RPMI7951 (cell line): ENCODE measurements around the gene RPL5. TPM values are rescaled to one million over a fixed set of nuclear protein-coding genes. Genes with fewer than 3 reads are reported as not detected.
A peak's percentile ranks its signal among the peaks of the same experiment; 100 is the strongest.

Experiments used
- DNase-seq: peaks from one replicate; pipeline ENCODE4 v3.0.0-alpha.2; 2012; ENCODE audit warnings: low read depth
- total RNA-seq: library from RNA; depleted of rRNA; stranded (reverse); fragments of >200 nt; shearing (Covaris generic); gene quantifications from 2 replicates; pipeline ENCODE4 v1.2.3, GENCODE V29; 2014

Gene RPL5
- total RNA-seq, 1 experiment from 2014 or later = 1,182 TPM

DNA sequence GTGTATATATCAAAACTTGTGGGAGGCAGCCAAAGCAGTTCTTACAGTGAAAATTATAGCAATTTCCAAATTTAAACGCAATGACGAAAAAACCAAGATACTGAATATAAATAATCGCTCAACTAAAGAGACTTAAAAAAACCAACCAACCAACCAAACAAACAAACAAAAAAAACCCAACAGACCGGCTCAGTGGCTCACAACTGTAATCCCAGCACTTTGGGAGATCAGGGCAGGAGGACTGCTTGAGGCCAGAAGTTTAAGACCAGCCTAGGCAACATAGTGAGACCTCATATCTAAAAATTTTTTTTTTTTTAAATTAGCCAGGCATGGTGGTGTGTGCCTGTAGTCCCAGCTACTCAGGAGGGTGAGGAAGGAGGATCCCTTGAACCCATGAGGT is 23.4 kb downstream of the RPL5 start:
- DNase-seq = no peak

DNA sequence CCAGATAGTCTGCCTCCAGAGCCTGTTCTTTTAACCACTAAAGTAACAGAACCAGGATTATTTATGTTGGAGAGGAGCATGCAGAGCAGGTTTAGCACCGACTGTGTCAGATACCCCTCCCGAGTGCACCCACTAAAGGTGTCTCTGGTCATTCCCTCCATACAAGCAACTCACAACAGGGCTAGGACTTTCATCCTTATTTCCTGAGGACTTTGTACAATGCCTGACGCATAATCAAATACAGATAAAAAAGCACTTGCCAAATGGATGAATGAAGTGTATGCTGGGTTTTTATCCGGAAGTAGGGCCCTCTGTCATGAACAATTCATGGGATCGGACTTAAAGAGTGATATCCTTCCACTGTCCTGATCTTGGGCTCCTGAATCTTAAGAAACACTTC is 26.0 kb downstream of the RPL5 start:
- no peak for DNase-seq

DNA sequence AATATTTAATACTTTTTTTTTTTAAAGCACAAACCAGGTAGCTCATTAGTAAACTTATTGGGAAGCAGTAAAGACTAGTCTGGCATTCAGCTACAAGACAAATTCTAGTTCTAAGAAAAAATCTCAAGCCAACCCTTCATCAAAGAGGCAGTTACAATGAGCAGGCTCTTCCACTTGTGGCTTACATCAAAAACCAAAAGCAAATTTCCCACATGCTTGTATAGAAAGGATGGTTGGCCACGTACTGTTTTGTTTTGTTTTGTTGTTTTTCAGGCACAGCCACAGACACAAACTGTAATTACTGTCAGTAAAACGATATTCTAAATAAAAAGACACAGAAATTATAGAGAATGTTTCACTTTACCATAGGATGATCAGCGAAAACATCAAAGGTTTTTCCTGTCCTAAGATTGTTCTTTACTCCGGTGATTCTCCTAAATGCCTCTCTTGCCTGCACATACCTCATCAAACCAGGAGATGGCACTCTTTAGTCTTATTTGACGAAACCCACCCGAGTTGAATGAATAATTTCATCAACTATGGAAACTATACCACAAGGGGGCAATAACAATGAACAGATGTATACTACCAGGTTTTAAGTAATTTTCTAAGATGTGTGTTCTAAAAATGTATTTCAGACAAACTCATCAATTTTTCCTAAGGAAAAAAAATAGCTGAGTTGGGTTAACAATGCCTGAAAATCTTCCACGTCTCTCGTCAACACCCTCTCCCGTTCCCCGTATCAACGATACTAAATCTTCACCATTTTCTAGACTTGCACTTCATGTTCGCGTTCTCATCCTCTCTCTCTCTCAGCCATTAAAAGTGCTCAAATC is 26.9 kb downstream of the RPL5 start:
- peak; percentile 79 for DNase-seq

DNA sequence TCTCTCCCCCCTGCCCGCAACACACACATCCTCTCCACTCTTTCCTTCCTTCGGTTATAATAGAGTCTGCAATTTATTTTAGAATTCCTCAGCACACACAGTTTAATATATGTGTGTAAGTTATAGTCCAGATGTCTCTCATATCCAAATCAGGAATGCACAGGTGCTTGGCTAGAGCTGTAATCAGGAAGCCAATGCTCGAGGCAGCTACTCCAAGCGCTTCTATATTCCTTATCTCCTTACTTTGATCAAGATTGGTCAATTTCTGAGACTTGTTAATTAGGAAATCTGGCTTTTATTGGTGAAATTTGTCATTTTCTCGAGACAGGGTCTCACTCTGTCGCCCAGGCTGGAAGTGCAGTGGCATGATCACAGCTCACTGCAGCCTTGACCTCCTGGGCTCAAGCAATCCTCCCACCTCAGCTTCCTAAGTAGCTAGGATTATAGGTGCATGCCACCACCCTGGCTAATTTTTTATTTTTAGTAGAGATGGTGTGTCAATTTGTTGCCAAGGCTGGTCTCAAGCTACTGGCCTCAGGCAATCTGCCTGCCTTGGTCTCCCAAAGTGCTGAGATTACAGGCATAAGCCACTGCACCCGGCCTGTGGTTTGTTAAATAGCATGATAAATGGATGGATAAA is 27.7 kb downstream of the RPL5 start:
- DNase-seq = no peak

DNA sequence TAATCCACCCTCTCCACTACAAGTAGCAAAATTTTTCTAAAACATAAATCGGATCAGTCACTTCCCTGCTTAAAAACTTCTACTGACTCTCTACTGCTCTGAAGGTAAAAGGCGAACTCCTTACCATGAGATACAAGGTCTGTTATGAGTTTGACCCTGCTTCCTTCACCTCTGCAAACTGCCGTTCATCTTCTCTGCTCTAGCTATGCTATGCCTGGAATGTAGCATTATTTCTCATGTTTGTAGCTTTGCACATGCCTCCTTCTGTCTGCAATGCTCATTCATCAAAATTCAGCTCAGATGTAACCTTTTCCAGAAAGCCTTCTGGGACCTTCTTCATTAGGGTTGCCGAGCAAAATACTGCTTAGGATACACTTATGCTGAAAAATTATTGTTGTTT is 30.8 kb downstream of the RPL5 start:
- no peak for DNase-seq

DNA sequence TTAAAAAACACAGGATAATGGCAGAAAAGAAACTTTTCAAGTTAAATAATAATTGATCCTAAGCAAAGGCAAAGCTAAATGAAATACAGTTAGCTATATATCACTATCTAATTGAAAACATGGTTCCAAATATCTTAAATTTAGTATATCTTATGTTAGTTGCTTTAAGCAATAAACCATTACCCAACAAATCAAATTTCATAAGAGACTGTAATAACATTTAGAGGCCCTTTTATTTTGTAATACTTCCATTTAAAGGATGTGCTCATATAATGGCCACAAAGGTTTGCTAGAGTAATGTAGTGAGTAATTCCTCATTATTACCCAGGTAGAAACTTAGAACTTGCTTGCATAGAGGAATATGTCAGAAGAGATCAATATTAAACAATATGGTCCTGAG is 32.3 kb downstream of the RPL5 start:
- DNase-seq = no peak

DNA sequence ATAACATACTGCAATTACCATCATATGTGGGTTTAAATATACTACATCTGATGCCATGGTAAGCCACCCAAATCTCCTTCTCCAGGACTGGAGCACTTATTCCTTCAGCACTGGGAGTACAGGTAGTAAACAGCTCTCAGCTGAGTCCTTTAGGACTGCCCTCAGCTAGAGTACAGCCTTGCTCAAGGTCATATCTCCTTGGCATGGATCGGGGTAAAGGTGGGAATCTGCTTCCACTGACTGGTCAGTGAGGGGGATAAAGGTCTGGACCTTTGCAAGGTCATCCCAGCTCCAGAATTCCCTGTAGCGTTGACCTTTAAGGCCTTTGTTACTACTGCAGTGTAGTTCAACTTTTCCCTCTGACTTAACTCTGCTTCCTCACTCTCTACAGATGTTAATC is 38.8 kb downstream of the RPL5 start:
- DNase-seq = no peak

DNA sequence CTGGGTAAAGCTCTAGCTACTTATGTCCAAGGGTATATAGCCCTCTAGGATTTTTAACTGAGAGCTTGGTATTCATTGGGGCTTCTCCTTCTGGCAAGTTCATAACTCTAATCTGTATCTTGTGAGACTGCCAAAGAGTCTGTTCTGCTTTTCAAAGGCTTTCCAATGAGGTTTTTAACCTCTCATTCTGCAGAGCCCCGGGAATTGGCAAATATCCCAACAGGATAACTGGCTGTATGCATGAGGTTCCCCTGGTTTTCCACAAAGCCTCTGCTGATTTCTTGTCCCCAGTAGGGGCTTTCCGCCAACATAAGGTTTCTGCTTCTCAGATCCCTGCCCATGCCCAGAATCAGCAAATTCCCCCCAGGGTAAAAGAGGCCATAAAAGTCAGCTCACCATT is 40.9 kb downstream of the RPL5 start:
- peak; percentile 26 for DNase-seq

DNA sequence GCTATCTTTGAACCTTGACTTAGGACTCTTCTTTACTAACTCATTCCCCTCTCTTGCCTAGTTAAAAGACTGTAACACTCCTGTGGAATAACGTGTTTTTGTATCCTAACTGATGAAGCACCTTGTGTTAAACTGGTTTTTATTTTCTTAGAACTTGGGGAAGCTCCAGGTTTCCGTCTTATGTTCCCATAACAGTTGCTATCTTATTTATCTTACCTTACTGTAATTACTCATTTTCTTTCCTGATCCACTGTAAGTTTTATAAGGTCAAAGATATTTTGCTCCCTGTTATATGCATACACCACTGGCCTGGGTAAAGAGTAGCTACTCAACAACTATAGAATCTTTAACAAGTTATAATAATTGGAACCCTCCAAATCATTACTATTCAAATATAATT is 43.1 kb downstream of the RPL5 start:
- no peak for DNase-seq

DNA sequence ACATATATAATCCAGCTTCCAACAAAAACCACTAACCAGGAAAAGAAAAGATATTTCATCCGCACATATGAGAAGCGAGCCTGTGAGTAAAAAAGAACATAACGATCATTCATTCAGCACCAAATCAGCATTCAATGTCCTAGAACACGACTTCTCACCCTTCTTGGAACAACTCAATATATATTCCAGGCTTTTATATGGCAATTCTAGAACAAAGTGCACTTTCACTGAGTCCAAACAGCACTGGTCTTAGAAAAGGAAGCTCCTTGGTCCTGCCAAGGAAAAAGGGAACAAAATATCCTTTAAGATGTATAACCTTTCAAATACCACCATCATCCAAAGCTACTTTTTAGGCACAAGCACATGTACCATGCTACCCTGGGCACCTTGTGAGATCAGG is 44.5 kb downstream of the RPL5 start:
- no peak for DNase-seq

DNA sequence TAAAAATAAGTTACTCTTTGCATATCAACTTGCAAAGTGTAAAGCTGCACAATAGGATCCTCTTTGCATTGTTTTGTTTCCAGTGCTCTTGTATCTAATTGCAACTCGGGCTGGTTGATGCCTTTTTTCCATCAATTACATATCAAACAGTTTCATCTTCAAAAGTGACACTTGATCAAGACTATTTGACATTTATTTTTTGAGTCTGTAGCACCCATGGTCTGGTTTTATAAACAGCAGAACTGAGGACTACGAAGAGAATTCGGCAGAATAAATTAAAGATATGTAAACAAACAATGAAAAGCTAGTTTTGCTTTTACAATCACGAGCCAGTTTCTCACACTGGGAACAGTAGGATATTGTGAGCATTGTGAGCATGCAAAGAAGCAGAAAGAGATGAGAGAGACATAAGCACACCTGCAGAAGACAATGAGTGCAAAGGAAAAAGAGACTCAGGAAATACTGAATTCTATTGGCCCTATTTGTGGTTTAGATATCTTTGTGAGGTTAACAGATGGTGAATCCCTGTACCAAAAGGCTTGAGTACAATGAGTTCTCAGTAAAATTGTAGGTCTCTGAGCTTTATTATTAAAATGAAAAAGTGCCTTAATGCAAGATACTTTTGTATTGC is 45.4 kb downstream of the RPL5 start:
- peak; percentile 8 for DNase-seq

DNA sequence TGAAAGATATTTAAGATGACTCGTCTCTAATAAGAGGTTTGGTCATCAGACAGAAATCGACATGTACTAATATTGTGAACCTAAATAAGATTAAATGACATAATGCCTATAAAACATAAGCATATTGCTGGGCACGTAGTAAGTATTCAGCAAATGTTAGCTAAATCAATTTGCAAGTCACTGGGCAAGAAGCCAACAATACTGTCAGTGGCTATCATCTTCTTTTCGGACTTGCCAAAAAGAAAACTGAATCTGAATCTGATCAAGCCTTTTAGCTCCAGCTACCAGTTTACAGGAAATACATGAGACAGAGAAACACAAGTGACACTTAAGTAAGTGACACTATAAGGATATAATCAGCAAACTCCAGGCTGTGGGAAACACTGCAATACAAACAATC is 46.0 kb downstream of the RPL5 start:
- peak; percentile 43 for DNase-seq

DNA sequence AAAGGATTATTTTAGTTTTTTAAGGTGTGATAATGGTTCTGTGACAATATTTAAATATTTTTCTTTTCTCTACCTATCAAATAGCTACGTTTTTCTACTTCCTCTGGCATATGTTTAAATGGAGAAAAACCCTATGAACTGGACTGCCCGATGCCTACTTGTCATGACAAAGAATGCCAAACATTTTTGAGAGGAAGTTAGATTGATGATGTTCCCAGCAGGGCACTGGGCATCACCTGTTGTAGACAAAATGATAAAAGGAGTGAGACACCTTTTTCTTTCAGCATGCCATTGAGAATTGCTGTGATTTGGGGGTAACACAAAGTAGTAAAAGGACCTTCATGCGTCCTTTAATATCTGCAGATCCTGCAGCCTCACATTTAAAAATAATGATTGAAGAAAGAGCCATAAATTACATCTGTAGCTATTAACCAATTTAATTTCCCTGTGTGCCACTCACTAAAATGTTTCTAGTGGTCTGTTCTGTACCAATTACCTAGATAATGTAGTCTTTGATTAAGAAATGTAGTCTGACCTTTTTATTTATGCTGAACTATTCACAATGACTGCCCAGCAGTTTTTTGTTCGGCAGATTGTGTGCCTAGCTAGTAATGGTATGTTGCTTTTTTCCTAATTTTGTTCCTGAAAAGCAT is 47.6 kb downstream of the RPL5 start:
- DNase-seq = no peak

DNA sequence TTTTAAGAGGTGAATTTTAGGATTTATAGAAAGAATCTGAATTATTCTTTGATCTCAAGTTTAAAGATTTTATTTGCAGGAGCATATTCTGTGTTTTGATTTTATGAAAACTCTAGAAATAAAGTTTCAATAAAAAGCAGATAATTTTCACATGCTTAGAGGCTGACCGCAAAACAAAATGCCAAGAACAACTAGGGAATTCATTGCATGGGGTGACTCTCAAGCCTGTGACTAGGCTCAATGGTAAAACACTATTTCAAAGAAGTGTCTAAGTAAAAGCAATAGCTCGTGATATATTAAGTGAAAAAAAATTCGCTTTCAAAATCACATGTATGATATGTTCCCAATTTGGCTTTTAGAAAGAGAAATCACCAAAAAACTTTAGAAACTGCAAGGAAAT is 49.6 kb downstream of the RPL5 start:
- DNase-seq = peak; percentile 46

DNA sequence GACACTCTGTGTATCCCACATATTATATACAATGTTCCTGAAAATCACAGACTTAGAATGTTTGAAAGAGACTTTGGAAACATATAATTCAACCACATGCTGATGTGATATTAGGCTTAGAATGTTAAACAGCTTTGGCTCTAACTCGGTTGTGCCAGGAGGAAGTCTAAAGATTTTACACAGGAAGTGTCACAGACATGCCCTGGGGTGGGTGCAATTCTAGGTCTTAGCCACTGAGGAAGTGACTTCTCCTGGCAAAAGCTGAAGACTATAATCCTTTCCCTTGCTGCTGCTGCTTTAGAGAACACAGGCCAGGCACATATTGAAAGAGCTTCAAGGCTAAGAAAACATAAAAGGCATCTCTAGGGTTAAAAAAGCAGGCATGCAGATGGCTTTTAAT is 51.0 kb downstream of the RPL5 start:
- DNase-seq = peak; percentile 76

DNA sequence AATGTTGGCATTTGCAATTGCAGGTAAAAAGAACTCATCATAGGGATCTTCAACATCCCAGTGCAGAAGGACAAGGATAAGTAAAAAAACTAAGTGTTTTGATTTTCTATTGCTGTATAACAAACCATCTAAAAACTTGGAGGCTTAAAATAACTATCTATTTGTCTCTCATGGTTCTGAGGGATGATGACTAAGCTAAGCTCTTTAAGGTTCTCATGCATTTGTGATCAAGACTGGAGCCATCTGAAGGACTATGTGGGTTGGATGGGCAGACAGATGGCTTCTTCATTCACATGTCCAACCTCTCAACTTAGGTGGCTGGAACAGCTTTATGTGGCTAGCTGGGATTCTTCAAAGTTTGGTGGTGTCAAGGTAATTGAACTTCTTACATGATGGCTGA is 51.5 kb downstream of the RPL5 start:
- peak; percentile 18 for DNase-seq

DNA sequence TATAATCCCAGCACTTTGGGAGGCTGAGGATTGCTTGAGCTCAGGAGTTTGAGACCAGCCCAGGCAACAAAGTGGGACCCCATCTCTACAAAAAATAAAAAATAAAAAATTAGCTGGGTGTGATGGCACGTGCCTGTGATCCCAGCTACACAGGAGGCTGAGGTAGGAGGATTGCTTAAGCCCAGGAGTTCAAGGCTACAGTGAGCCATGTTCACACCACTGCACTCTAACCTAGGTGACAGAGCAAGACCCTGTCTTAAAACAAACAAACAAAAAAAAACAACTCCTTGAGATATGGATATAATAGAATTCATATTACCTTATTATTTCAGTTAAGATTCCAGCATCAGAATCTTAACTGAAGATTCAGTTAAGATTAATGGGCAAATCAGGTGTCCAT is 52.4 kb downstream of the RPL5 start:
- DNase-seq = no peak

DNA sequence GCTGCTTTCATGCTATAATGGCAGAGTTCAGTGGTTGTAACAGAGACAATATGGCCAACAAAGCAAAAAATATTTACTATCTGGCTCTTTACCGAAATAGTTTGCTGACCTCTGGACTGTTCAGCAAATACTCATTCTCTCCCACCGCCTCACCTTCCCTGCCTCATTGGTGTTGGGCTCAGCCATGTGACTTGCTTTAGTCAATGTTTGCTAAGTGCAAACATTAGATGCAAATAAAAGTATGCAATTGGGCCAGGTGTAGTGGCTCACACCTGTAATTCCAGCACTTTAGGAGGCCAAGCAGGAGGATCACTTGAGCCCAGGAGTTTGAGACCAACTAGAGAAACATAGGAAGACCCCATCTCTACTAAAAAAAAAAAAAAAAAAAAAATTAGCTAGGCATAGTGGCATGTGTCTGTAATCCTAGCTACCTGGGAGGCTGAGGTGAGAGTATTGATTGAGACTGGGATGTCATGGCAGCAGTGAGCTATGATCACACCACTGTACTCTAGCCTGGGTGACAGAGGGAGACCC is 55.1 kb downstream of the RPL5 start:
- DNase-seq = no peak

DNA sequence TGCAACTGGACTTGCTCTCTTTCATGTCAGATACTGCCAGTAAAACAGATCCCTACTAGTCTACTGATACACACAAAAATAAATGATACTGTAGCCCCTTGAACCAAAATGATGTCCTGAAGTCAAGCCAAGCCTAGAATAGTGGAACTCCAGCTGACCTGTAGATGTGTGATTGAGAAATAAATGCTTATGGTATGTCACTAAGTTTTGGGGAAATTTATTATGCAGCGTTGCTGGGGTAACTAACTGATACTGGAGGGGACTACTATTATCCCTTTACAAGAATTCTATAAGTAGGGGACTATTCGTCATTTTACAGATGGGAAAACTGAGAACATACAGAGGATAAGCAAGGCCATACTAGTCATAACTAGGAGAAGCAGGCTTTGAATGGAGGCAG is 55.6 kb downstream of the RPL5 start:
- DNase-seq = no peak
